Measurements from ENCODE around the gene MADCAM1.

DNA sequence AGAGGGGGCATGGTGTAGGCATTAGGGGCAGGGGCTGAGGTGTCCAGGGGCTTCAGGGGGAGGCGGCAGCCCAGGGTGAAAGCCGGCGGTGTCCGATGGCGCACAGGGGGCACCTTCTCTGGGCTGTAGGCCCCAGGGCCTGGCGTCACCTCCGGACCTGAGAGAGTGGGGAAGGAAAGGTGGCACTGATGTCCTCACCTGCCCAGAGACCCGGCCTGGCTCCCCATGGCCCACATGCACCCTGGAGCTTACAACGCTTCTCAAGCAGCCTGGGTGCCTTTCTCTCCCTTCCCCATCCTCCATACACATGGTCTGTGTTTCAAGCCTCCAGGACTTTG lies 32.1 kb upstream of the MADCAM1 start:
- no peak for TF ChIP-seq POLR2A (IDR thresholded peaks at IDR 0.05)
- TF ChIP-seq, protein P1, sequence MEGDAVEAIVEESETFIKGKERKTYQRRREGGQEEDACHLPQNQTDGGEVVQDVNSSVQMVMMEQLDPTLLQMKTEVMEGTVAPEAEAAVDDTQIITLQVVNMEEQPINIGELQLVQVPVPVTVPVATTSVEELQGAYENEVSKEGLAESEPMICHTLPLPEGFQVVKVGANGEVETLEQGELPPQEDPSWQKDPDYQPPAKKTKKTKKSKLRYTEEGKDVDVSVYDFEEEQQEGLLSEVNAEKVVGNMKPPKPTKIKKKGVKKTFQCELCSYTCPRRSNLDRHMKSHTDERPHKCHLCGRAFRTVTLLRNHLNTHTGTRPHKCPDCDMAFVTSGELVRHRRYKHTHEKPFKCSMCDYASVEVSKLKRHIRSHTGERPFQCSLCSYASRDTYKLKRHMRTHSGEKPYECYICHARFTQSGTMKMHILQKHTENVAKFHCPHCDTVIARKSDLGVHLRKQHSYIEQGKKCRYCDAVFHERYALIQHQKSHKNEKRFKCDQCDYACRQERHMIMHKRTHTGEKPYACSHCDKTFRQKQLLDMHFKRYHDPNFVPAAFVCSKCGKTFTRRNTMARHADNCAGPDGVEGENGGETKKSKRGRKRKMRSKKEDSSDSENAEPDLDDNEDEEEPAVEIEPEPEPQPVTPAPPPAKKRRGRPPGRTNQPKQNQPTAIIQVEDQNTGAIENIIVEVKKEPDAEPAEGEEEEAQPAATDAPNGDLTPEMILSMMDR (IDR thresholded peaks at IDR 0.05 in 8 of 11, conservative IDR thresholded peaks at IDR 0.05 in 3 of 11) = no peak

Data from spleen (tissue), 7 donors.